CD4-positive, alpha-beta T cell treated with Interleukin-15 for 1 hour (primary cell): Measurements from ENCODE around the gene RER1.
"Not testable (repeated sequence)": the region's sequence is repeated elsewhere in the genome, so short reads cannot be mapped to it uniquely, and the experiment has no call there.

ENCODE experiments used
- DNase-seq: peaks from one replicate; pipeline ENCODE4 v3.0.0-alpha.2; 2020

RER1 gene

GRCh38 chr1:2431518-2431917 lies 39.9 kb downstream of the RER1 start:
- DNase-seq, result no peak

GRCh38 chr1:2432441-2432844 lies 40.8 kb downstream of the RER1 start:
- no peak for DNase-seq

GRCh38 chr1:2433196-2433595 lies 41.6 kb downstream of the RER1 start:
- no peak for DNase-seq

GRCh38 chr1:2433936-2434655 lies 42.5 kb downstream of the RER1 start:
- no peak for DNase-seq

GRCh38 chr1:2435091-2435490 lies 43.5 kb downstream of the RER1 start:
- no peak for DNase-seq

- no peak for DNase-seq
Measured at GRCh38 chr1:2435746-2436355, 44.2 kb downstream of the RER1 start.

- no peak for DNase-seq
Measured at GRCh38 chr1:2436876-2437275, 45.2 kb downstream of the RER1 start.

GRCh38 chr1:2437617-2438016 lies 46.0 kb downstream of the RER1 start:
- no peak for DNase-seq

GRCh38 chr1:2438038-2438437 lies 46.4 kb downstream of the RER1 start:
- no peak for DNase-seq

GRCh38 chr1:2438641-2439040 lies 47.0 kb downstream of the RER1 start:
- no peak for DNase-seq

- no peak for DNase-seq
Measured at GRCh38 chr1:2439369-2439768, 47.7 kb downstream of the RER1 start.

- not testable (repeated sequence) for DNase-seq
Measured at GRCh38 chr1:2440346-2440745, 48.7 kb downstream of the RER1 start.

- no peak for DNase-seq
Measured at GRCh38 chr1:2441746-2442145, 50.1 kb downstream of the RER1 start.

- DNase-seq, result no peak
Measured at GRCh38 chr1:2442661-2443060, 51.0 kb downstream of the RER1 start.

GRCh38 chr1:2443277-2444137 lies 51.9 kb downstream of the RER1 start:
- DNase-seq, result no peak

GRCh38 chr1:2444138-2444591 lies 52.5 kb downstream of the RER1 start:
- DNase-seq, result no peak

- DNase-seq, result no peak
Measured at GRCh38 chr1:2445162-2445822, 53.7 kb downstream of the RER1 start.

- DNase-seq, result no peak
Measured at GRCh38 chr1:2445823-2446215, 54.2 kb downstream of the RER1 start.

- DNase-seq, result no peak
Measured at GRCh38 chr1:2446394-2446793, 54.8 kb downstream of the RER1 start.

GRCh38 chr1:2446861-2447260 lies 55.2 kb downstream of the RER1 start:
- DNase-seq, result no peak

- no peak for DNase-seq
Measured at GRCh38 chr1:2447276-2448097, 55.8 kb downstream of the RER1 start.

- DNase-seq, result no peak
Measured at GRCh38 chr1:2448098-2448445, 56.4 kb downstream of the RER1 start.
